GM12864 (cell line): ENCODE data around the gene PPY.
A peak's percentile ranks its signal among the peaks of the same experiment; 100 is the strongest.

ENCODE experiments used
- DNase-seq: peaks from one replicate; pipeline ENCODE4 v3.0.0-alpha.2; 2011; ENCODE audit warnings: low read depth
- H3K4me3 ChIP-seq: 2 replicates; pipeline ENCODE4 v1.5.1; 2011; ENCODE audit warnings: mild to moderate bottlenecking, low read depth, low read length, control low read depth
- CTCF ChIP-seq: IDR thresholded peaks from 2 replicates; pipeline ENCODE4 v1.5.1; 2011; ENCODE audit warnings: low read depth, mild to moderate bottlenecking, moderate library complexity, low read length, control low read depth, inconsistent platforms; ENCODE audit errors: missing control alignments

Gene PPY

GRCh38 chr17:43917016-43917347, 25.3 kb downstream of the PPY start:
- DNase-seq, result no peak
- TF ChIP-seq CTCF, result no peak
- H3K4me3 ChIP-seq, result peak overlapping the region; percentile 52

- peak; percentile 4 for TF ChIP-seq CTCF
- DNase-seq, result no peak
- H3K4me3 ChIP-seq, result no peak overlapping the region
Observed at GRCh38 chr17:43916385-43916784, 25.9 kb downstream of the PPY start.

- TF ChIP-seq CTCF, result no peak
- H3K4me3 ChIP-seq, result no peak overlapping the region
- DNase-seq, result no peak
Observed at GRCh38 chr17:43915559-43915958, 26.7 kb downstream of the PPY start.

GRCh38 chr17:43914451-43914850, 27.8 kb downstream of the PPY start:
- no peak overlapping the region for H3K4me3 ChIP-seq
- TF ChIP-seq CTCF, result no peak
- DNase-seq, result no peak

GRCh38 chr17:43913584-43913983, 28.7 kb downstream of the PPY start:
- no peak for TF ChIP-seq CTCF
- no peak overlapping the region for H3K4me3 ChIP-seq
- DNase-seq, result no peak

GRCh38 chr17:43912635-43913304, 29.5 kb downstream of the PPY start:
- H3K4me3 ChIP-seq, result no peak overlapping the region
- no peak for TF ChIP-seq CTCF
- no peak for DNase-seq

- no peak overlapping the region for H3K4me3 ChIP-seq
- TF ChIP-seq CTCF, result no peak
- no peak for DNase-seq
Observed at GRCh38 chr17:43911904-43912303, 30.4 kb downstream of the PPY start.
